IMR-90 (cell line): ENCODE data around the gene RAVER2. TPM values are rescaled to one million over a fixed set of nuclear protein-coding genes. Genes with fewer than 3 reads are reported as not detected.
"Not testable (repeated sequence)": the region's sequence is repeated elsewhere in the genome, so short reads cannot be mapped to it uniquely, and the experiment has no call there.

Experiments used
- ATAC-seq: fragments of 200-7000 bp; cut with Tn5 transposase; 2 replicates; pipeline ENCODE4 v1.9.1; 2020; ENCODE audit warnings: low read depth, mild to moderate bottlenecking, moderate library complexity
- BruUV-seq: library from RNA; stranded (reverse); fragments of 400-500 nt; replicated peaks from 2 replicates; lab custom pipeline; 2021; lab: Mats Ljungman, UMichigan
- CTCF ChIA-PET: fragments of 300-600 bp; formaldehyde crosslinking; extraction: SDS; loops from one replicate; lab custom pipeline; 2021; ENCODE audit warnings: antibody characterized with exemption; lab: Yijun Ruan, JAX
- POLR2A ChIA-PET: fragments of 300-600 bp; sonication (Branson Sonifier 250); formaldehyde crosslinking; loops from one replicate; lab custom pipeline; 2022; ENCODE audit warnings: antibody characterized with exemption; ENCODE audit not compliant: unreplicated experiment; lab: Charles Lee
- DNase-seq: peaks from one replicate; pipeline ENCODE4 v3.0.0; 2013
- H2AFZ ChIP-seq: replicated peaks from 2 replicates; pipeline ENCODE3; 2013; ENCODE audit warnings: low read length, mild to moderate bottlenecking; ENCODE audit not compliant: poor library complexity
- H2AK5ac ChIP-seq: 2 replicates; pipeline ENCODE4 v1.6.1; 2013; ENCODE audit warnings: low read depth, low read length, inconsistent platforms
- H2AK9ac ChIP-seq: replicated peaks from 2 replicates; pipeline ENCODE3; 2013; ENCODE audit warnings: mild to moderate bottlenecking, low read depth, low read length, moderate library complexity; ENCODE audit not compliant: poor library complexity
- H2BK120ac ChIP-seq: 2 replicates; pipeline ENCODE4 v1.6.1; 2013; ENCODE audit warnings: low read depth, low read length, inconsistent platforms
- H2BK15ac ChIP-seq: 3 replicates; pipeline ENCODE4 v1.6.1; 2013; ENCODE audit warnings: low read depth, low read length, inconsistent platforms
- H2BK20ac ChIP-seq: 2 replicates; pipeline ENCODE4 v1.6.1; 2013; ENCODE audit warnings: low read depth, mild to moderate bottlenecking, inconsistent platforms, low read length, moderate library complexity
- H2BK5ac ChIP-seq: 2 replicates; pipeline ENCODE4 v1.6.1; 2013; ENCODE audit warnings: mild to moderate bottlenecking, low read depth, low read length, inconsistent platforms; ENCODE audit not compliant: poor library complexity, severe bottlenecking
- H3K14ac ChIP-seq: replicated peaks from 2 replicates; pipeline ENCODE4 v1.6.1; 2013; ENCODE audit warnings: low read depth, low read length, inconsistent platforms
- H3K18ac ChIP-seq: 2 replicates; pipeline ENCODE4 v1.6.1; 2013; ENCODE audit warnings: low read depth, low read length, control low read depth
- H3K23ac ChIP-seq: 2 replicates; pipeline ENCODE4 v1.6.1; 2013; ENCODE audit warnings: low read depth, low read length, inconsistent platforms
- H3K27ac ChIP-seq: 2 replicates; pipeline ENCODE4 v1.5.1; 2013; ENCODE audit warnings: mild to moderate bottlenecking, control low read depth, low read length; ENCODE audit not compliant: insufficient read depth
- H3K27me3 ChIP-seq: 2 replicates; pipeline ENCODE4 v1.6.1; 2013; ENCODE audit warnings: low read length; ENCODE audit not compliant: control insufficient read depth, insufficient read depth
- H3K36me3 ChIP-seq: 2 replicates; pipeline ENCODE4 v1.6.1; 2013; ENCODE audit warnings: low read length, mixed read lengths; ENCODE audit not compliant: control insufficient read depth, insufficient read depth
- H3K4ac ChIP-seq: 2 replicates; pipeline ENCODE4 v1.6.1; 2013; ENCODE audit warnings: low read depth, low read length, inconsistent platforms
- H3K4me1 ChIP-seq: 2 replicates; pipeline ENCODE4 v1.6.1; 2013; ENCODE audit warnings: low read length, mixed read lengths; ENCODE audit not compliant: control insufficient read depth, insufficient read depth
- H3K4me2 ChIP-seq: 2 replicates; pipeline ENCODE4 v1.6.1; 2013; ENCODE audit warnings: low read depth, mild to moderate bottlenecking, control low read depth, low read length, moderate library complexity
- H3K4me3 ChIP-seq: 2 replicates; pipeline ENCODE4 v1.5.1; 2013; ENCODE audit warnings: low read depth, mild to moderate bottlenecking, control low read depth, low read length, moderate library complexity; ENCODE audit not compliant: insufficient read depth
- H3K56ac ChIP-seq: 2 replicates; pipeline ENCODE4 v1.6.1; 2013; ENCODE audit warnings: low read length, inconsistent platforms; ENCODE audit not compliant: insufficient read depth; ENCODE audit errors: extremely low read depth
- H3K79me1 ChIP-seq, 2 experiments: 2 replicates each; pipeline ENCODE4 v1.6.1; 2013; ENCODE audit warnings: low read length in 2 of 2, inconsistent platforms in 1 of 2, low read depth in 1 of 2
- H3K9ac ChIP-seq: 2 replicates; pipeline ENCODE4 v1.6.1; 2013; ENCODE audit warnings: low read depth, low read length, control low read depth
- H3K9me1 ChIP-seq: 2 replicates; pipeline ENCODE4 v1.6.1; 2013; ENCODE audit warnings: low read length, inconsistent platforms; ENCODE audit not compliant: insufficient read depth
- H3K9me3 ChIP-seq: 2 replicates; pipeline ENCODE4 v1.6.1; 2013; ENCODE audit warnings: low read length; ENCODE audit not compliant: control insufficient read depth, insufficient read depth
- H4K20me1 ChIP-seq: 2 replicates; pipeline ENCODE4 v1.6.1; 2013; ENCODE audit warnings: low read length, inconsistent platforms; ENCODE audit not compliant: insufficient read depth
- H4K5ac ChIP-seq: 2 replicates; pipeline ENCODE4 v1.6.1; 2013; ENCODE audit warnings: mild to moderate bottlenecking, low read depth, low read length, control low read depth
- H4K8ac ChIP-seq, 2 experiments: 2 replicates each; pipeline ENCODE4 v1.6.1; 2013; ENCODE audit warnings: low read depth in 2 of 2, low read length in 2 of 2, control low read depth in 1 of 2, inconsistent platforms in 1 of 2
- H4K91ac ChIP-seq: 2 replicates; pipeline ENCODE4 v1.6.1; 2013; ENCODE audit warnings: low read depth, low read length, inconsistent platforms; ENCODE audit not compliant: insufficient read depth
- CHD1 ChIP-seq: IDR thresholded peaks from 2 replicates; pipeline ENCODE4 v1.6.1; 2012; ENCODE audit warnings: low read depth, low read length, improper control_type of control experiment
- MAZ ChIP-seq: IDR thresholded peaks from 2 replicates; pipeline ENCODE4 v1.6.1; 2012; ENCODE audit warnings: low read depth, mild to moderate bottlenecking, low read length, improper control_type of control experiment, moderate library complexity, borderline replicate concordance
- MXI1 ChIP-seq: IDR thresholded peaks from 2 replicates; pipeline ENCODE4 v1.6.1; 2012; ENCODE audit warnings: low read depth, mild to moderate bottlenecking, low read length, moderate library complexity, borderline replicate concordance
- NFE2L2 ChIP-seq: fragments of 150-350 bp; IDR thresholded peaks from 2 replicates; pipeline ENCODE4 v1.6.1; 2016; ENCODE audit warnings: low read depth, mild to moderate bottlenecking, low read length
- POLR2A ChIP-seq: IDR thresholded peaks from 2 replicates; pipeline ENCODE4 v1.6.1; 2012; ENCODE audit warnings: mild to moderate bottlenecking, low read depth, low read length
- WGBS, 2 experiments: methylation state at CpG; one replicate each; pipeline versions ENCODE4 v1.1.5 to v1.1.7; 2013; ENCODE audit warnings: missing lambda C conversion rate in 2 of 2; ENCODE audit not compliant: insufficient read length in 1 of 2; ENCODE audit errors: extremely low coverage in 2 of 2; 5-methylcytosine and 5-hydroxymethylcytosine counted together
- dilution Hi-C: fragments of 300-500 bp; cut with HindIII; formaldehyde crosslinking; loops from one replicate; pipeline ENCODE4 v1.14.3; 2018; ENCODE audit warnings: low sequenced_read_pairs; ENCODE audit not compliant: unreplicated experiment
- in situ Hi-C: fragments of 300-500 bp; cut with MboI; formaldehyde crosslinking; loops from 3 replicates; pipeline ENCODE4 v1.14.3; 2019; ENCODE audit warnings: low sequenced_read_pairs, inconsistent platforms, mixed read lengths
- intact Hi-C: fragments of 100-400 bp; cut with micrococcal nuclease; formaldehyde crosslinking; loops from 2 replicates; pipeline ENCODE4 v1.10.0; 2022
- polyA plus RNA-seq, 3 experiments: library from polyadenylated mRNA; depleted of rRNA; stranded (reverse); fragments of >200 nt; gene quantifications; 2 replicates each; pipeline ENCODE4 v1.2.3, GENCODE V29; 2012; ENCODE audit warnings: low replicate concordance in 1 of 3
- total RNA-seq: library from RNA; depleted of rRNA; stranded (reverse); fragments of >200 nt; gene quantifications from 2 replicates; pipeline ENCODE4 v1.2.3, GENCODE V29; 2012
- TF ChIP-seq, protein P1 (sequence below): fragments of 150-350 bp; IDR thresholded peaks from 2 replicates; pipeline ENCODE4 v1.6.1; 2017; ENCODE audit warnings: mild to moderate bottlenecking, antibody characterized with exemption, low read length, low read depth
- TF ChIP-seq, protein P2 (sequence below): fragments of 150-350 bp; IDR thresholded peaks from 2 replicates; pipeline ENCODE4 v1.6.1; 2016; ENCODE audit warnings: low read depth, mild to moderate bottlenecking, low read length, moderate library complexity, borderline replicate concordance

RAVER2 gene
- total and polyA plus RNA-seq, 2 of the 4 experiments (the other 2 are of a cell fraction) = 3.7 to 6.1 TPM

DNA sequence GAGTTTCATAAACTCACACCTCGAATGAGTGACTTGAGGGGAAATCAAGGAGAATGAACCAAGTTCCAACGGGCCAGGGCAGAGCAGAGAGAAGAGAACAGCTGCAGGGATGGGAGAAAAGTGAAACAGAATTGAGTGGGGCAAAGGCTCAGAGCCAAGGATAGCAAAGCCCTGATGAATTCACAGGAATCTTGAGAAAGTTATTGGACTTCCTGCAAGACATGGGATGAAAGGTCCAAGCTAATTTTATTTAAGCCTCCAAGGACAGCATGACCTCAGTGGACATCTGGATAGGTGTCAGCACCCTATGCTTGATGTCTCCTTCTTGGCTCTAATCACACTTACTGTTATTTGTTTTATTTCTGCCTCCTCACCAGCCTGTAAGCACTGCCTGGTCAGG is 43.0 kb upstream of the RAVER2 start:
- intact Hi-C loops = no loop called here
- Histone ChIP-seq H2BK120ac (no peak overlapping the region), H3K36me3 (no peaks in the 10 kb centered on the region), H3K4ac (no peak overlapping the region), H3K79me1 (no peaks in the 10 kb centered on the region), H2AK5ac (no peak overlapping the region), H4K5ac (no peak overlapping the region), H3K9me1 (no peaks in the 10 kb centered on the region), H3K4me2 (no peak overlapping the region), H2BK15ac (no peak overlapping the region), H3K18ac (no peak overlapping the region), H4K91ac (no peak overlapping the region), H4K20me1 (no peaks in the 10 kb centered on the region), H2BK5ac (no peak overlapping the region), H3K27ac (no peak overlapping the region), H2AK9ac (no peak overlapping the region), H3K4me1 (no peaks in the 10 kb centered on the region; the same call in 1 of the 2 replicates), H3K4me3 (no peak overlapping the region), H3K27me3 (peaks cover 2% of the 10 kb centered on the region), H3K9ac (no peak overlapping the region), H2BK20ac (no peak overlapping the region), H3K23ac (no peak overlapping the region), H3K14ac (no peak overlapping the region), H4K8ac (no peak overlapping the region), H2AFZ (no peak overlapping the region), H3K9me3 (no peaks in the 10 kb centered on the region), H3K56ac (no peak overlapping the region)
- POLR2A ChIA-PET = interaction anchor here (0.6 kb wide), 1 partner anchor 16 kb away, joined by 3 read pairs; no protein-coding TSS in a partner anchor
- in situ Hi-C loops = no loop called here
- peak; percentile 14; the same call in 1 of the 2 replicates for ATAC-seq
- CTCF ChIA-PET = interaction anchor here (0.7 kb wide), 2 partner anchors 95 to 1615 kb away, joined by 3 to 6 read pairs; no protein-coding TSS in a partner anchor
- 80% methylated on average over 1 of the region's 2 CpGs; no CpG with 5 or more reads in 1 of the 2 experiments for WGBS, 2 experiments
- dilution Hi-C loops = no loop called here
- no TSS peak for BruUV-seq
- no peak for DNase-seq
- TF ChIP-seq MXI1 (no peak), NFE2L2 (no peak), MAZ (no peak), CHD1 (no peak), POLR2A (no peak)
- TF ChIP-seq, protein P1, sequence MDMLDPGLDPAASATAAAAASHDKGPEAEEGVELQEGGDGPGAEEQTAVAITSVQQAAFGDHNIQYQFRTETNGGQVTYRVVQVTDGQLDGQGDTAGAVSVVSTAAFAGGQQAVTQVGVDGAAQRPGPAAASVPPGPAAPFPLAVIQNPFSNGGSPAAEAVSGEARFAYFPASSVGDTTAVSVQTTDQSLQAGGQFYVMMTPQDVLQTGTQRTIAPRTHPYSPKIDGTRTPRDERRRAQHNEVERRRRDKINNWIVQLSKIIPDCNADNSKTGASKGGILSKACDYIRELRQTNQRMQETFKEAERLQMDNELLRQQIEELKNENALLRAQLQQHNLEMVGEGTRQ = no peak
- TF ChIP-seq, protein P2, sequence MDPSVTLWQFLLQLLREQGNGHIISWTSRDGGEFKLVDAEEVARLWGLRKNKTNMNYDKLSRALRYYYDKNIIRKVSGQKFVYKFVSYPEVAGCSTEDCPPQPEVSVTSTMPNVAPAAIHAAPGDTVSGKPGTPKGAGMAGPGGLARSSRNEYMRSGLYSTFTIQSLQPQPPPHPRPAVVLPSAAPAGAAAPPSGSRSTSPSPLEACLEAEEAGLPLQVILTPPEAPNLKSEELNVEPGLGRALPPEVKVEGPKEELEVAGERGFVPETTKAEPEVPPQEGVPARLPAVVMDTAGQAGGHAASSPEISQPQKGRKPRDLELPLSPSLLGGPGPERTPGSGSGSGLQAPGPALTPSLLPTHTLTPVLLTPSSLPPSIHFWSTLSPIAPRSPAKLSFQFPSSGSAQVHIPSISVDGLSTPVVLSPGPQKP = no peak

DNA sequence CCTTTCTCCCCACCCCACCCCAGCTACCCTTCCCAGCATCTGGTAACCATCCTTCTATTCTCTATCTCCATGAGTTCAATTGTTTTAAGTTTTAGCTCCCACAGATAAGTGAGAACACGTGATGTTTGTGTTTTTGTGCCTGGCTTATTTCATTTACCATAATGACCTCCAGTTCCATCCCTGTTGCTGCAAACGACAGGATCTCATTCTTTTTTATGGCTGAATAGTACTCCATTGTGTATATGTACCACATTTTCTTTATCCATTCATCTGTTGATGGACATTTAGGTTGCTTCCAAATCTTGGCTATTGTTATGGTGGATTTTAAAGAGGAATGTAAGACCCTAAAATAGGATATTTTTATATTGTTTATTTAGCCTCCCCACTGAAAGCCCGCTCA is 42.2 kb upstream of the RAVER2 start:
- DNase-seq, H3K4me2 ChIP-seq, H3K36me3 ChIP-seq, BruUV-seq, H4K5ac ChIP-seq, H3K9ac ChIP-seq, H3K9me3 ChIP-seq, H3K9me1 ChIP-seq, intact Hi-C loops, dilution Hi-C loops, H2AK9ac ChIP-seq, CTCF ChIA-PET, H2AK5ac ChIP-seq, H2BK15ac ChIP-seq, H4K91ac ChIP-seq, POLR2A ChIA-PET, H2AFZ ChIP-seq, H3K4ac ChIP-seq, H2BK20ac ChIP-seq, H2BK120ac ChIP-seq, in situ Hi-C loops, H3K79me1 ChIP-seq, H3K4me3 ChIP-seq, H3K56ac ChIP-seq, H3K14ac ChIP-seq, H3K23ac ChIP-seq, H3K18ac ChIP-seq, H2BK5ac ChIP-seq, H4K20me1 ChIP-seq, H4K8ac ChIP-seq, H3K27me3 ChIP-seq, H3K4me1 ChIP-seq, H3K27ac ChIP-seq, ATAC-seq: not testable (repeated sequence)
- WGBS, 2 experiments = no CpG with 5 or more reads among the region's 3 CpGs
